ENCODE data around the gene RIIAD1.

- TF ChIP-seq CTCF (IDR thresholded peaks at IDR 0.05; ENCODE audit: low read length): no peak
- TF ChIP-seq EZH2 (IDR thresholded peaks at IDR 0.05; ENCODE audit: borderline replicate concordance, low read length): no peak
Measured at GRCh38 chr1:151775894-151776664, 54.8 kb downstream of the RIIAD1 start.
